GM19099 (cell line): ENCODE results near the gene BLTP2.

Source experiments
- POLR2A ChIP-seq: IDR thresholded peaks from 3 replicates; pipeline ENCODE4 v1.6.1; 2011; ENCODE audit warnings: low read depth; ENCODE audit not compliant: insufficient read length; ENCODE audit errors: extremely low read depth

The BLTP2 gene

GRCh38 chr17:28648698-28649097 is 3.7 kb upstream of the BLTP2 start:
- no peak for TF ChIP-seq POLR2A

GRCh38 chr17:28646039-28646754 is 1.2 kb upstream of the BLTP2 start:
- TF ChIP-seq POLR2A = no peak

GRCh38 chr17:28645576-28645939 is 600 bp upstream of the BLTP2 start:
- no peak for TF ChIP-seq POLR2A

GRCh38 chr17:28643983-28644786 is 773 bp downstream of the BLTP2 start:
- no peak for TF ChIP-seq POLR2A

GRCh38 chr17:28641579-28641978 is 3.4 kb downstream of the BLTP2 start:
- TF ChIP-seq POLR2A = no peak

- TF ChIP-seq POLR2A = no peak
Measured at GRCh38 chr17:28635506-28635905, 9.5 kb downstream of the BLTP2 start.

- TF ChIP-seq POLR2A = no peak
Measured at GRCh38 chr17:28634206-28634865, 10.6 kb downstream of the BLTP2 start.

GRCh38 chr17:28626818-28627217 is 18.1 kb downstream of the BLTP2 start:
- no peak for TF ChIP-seq POLR2A

- no peak for TF ChIP-seq POLR2A
Measured at GRCh38 chr17:28624148-28624547, 20.8 kb downstream of the BLTP2 start.

GRCh38 chr17:28623696-28624095 is 21.3 kb downstream of the BLTP2 start:
- no peak for TF ChIP-seq POLR2A

GRCh38 chr17:28622186-28622585 is 22.8 kb downstream of the BLTP2 start:
- TF ChIP-seq POLR2A = no peak

- TF ChIP-seq POLR2A = no peak
Measured at GRCh38 chr17:28620010-28620409, 24.9 kb downstream of the BLTP2 start.

GRCh38 chr17:28618464-28618863 is 26.5 kb downstream of the BLTP2 start:
- TF ChIP-seq POLR2A = no peak

- TF ChIP-seq POLR2A = no peak
Measured at GRCh38 chr17:28616281-28616680, 28.7 kb downstream of the BLTP2 start.

GRCh38 chr17:28615260-28615940 is 29.6 kb downstream of the BLTP2 start:
- no peak for TF ChIP-seq POLR2A

- TF ChIP-seq POLR2A = no peak
Measured at GRCh38 chr17:28613931-28614381, 31.0 kb downstream of the BLTP2 start, which contains the start of gene RSKR. Gene RSKR (minus strand): TSS chr17:28614185. CDS start chr17:28614161, 24 bp downstream.
